GM21447 (cell line): ENCODE measurements around the gene ZNF616.

Experiments used
- ATAC-seq: cut with Tn5 transposase; IDR thresholded peaks from one replicate; pipeline ENCODE4 v1.9.1; 2021; ENCODE audit not compliant: unreplicated experiment

The ZNF616 gene

DNA sequence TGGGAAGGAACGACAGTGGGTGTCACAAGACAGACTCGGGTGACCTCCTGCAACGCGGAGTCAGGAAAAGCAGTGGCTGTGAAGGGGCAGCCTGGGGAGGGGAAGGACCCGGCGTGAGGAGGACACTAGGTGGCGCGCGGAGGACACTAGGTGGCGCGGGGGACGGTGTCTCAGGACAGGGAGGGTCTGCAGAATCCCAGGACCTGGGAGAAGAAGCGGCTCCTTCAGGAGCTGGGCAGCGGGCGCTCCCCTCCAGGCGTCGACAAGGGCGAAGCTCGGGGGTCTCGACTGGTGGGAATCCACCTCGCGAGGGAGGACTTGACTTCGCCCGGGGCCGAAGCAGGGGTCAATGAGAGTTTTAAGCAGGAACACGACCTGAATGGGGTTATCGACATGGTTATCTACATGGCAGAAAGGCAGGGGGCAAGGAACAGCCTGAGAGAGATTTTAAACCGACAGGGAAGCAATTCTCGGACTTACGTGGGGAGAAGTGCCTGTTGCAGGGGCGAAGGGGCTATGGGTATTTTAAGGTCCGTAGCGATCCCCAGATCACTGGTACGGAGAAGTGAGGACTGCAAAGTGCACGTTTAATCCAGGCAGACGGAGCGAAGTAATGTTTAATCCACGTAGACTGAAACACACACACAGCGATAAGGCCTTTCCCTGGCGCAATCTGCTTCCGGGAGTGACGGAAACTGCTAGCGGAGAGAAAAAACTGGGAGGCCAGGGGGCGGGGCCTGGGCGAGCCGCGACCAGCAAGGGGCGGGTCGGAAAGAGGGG lies at the start of gene ZNF616:
Gene ZNF616 (minus strand): TSS at position 687 of the 780 bp plus-strand sequence. CDS start 9,426 bp downstream, outside the sequence.
- peak; percentile 59 for ATAC-seq

DNA sequence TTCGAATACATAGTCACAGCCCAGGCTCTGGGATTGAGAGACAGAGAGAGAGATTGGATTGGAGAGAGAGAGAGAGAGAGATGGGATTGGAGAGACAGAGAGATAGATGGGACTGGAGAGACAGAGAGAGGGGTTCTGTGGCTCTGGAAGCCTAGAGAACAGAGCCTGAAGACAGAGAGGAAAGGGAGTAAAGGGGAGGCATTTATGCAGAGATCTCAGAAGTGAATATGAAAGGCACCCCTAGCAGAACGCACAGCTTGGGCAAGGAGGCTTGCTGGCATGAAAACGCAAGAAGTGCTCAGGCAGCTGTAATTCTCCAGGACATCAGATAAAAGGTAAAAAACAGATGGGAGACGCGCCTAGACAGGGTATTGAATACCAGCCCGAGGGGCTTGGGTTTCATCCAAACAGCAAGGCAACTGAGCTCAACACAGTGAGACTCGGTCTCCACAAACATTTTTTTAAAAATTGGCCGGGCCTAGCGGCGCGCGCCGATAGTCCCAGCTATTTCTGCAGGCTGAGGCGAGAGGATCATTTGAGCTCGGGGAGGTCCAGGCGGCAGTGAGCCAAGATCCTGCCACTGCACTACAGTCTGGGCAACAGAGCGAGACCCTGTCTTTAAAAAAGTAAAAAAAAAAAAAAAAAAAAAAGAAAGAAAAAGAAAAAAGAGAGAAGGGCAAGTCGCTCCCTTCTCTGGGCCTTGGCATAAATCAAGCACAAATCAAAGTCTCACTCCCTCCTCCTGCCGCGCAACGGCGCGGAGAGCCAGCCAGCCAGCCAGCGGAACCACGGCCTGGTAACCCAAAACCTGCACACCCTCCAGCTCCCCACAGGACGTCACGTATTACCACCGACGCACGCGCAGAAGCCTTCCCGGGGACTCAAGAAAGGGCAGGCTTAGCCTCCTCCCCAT lies 49.3 kb upstream of the ZNF616 start:
- ATAC-seq = peak; percentile 13

DNA sequence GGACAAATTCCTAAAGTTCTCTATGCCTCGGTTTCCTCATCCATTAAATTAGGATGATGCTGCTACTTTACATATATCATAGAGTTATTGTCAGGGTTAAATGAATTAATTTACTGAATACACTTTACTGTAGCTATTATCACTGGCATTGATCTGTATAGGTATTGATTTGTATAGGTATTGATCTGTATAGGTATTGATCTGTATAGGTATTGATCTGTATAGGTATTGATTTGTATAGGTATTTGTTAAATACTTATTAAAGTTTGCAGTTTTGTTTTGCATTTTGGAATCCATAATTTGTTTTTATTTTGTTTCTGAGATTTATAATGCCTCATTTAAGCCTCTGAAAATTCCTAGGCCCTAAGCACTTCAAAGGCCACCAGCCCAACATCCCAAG lies 47.7 kb upstream of the ZNF616 start:
- ATAC-seq = no peak

DNA sequence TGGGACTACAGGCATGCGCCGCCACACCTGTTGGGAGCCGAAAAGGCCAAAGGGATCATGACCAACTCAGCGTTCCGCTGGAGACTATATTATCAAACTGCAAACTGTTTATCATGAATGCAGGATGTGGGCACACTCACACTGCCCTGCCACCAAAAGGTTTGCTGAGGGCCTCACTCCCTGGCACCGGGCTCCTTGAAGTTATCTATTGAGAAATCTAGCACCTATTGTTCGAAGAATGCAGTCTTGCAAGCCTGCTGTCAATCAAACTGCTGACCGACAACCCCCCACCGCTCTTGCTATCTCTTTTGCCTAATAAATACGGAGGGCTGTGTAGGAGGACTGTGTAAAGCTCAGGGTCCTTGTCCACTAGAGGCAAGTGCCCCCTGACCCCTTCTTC lies 36.8 kb upstream of the ZNF616 start:
- no peak for ATAC-seq

DNA sequence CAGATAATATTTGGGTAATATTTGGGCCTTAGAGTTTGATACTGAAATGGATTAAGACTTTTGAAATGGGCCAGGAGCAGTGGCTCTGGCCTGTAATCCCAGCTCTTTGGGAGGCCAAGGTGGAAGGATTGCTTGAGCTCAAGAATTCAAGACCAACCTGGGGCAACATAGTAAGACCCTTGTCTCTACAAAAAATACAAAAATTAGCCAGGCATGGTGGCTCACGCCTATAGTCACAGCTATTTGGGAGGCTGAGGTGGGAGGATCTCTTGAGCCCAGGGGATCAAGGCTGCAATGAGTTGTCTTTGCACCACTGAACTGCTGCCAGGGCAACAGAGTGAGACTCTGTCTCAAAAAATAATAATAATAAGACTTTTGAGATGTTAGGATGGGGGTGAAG lies 32.6 kb upstream of the ZNF616 start:
- no peak for ATAC-seq

- peak; percentile 68 for ATAC-seq
Observed at GRCh38 chr19:52171321-52172169, 31.8 kb upstream of the ZNF616 start, which contains the start of gene ZNF836. ZNF836 (minus strand) TSS chr19:52171621; CDS start chr19:52168072, 3,549 bp downstream.

DNA sequence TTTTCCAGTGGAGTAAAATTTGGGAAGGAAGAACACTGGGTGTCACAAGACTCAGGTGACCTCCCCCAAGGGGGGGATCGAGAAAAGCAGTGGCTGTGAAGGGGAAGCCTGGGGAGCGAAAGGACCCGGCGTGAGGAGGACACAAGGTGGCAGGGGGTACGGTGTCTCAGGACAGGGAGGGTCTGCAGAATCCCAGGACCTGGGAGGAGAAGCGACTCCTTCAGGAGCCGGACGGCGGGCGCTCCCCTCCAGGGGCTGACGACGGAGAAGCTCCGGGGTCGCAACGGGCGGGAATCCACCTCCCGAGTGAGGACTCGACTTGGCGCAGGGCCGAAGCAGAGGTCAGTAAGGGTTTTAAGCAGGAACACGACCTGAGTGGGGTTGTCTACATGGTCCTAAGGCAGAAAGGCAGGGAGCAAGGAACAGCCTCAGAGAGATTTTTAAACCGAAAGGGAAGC lies 31.2 kb upstream of the ZNF616 start:
- peak; percentile 37 for ATAC-seq

GRCh38 chr19:52170304-52170703 lies 30.6 kb upstream of the ZNF616 start:
- ATAC-seq = no peak

DNA sequence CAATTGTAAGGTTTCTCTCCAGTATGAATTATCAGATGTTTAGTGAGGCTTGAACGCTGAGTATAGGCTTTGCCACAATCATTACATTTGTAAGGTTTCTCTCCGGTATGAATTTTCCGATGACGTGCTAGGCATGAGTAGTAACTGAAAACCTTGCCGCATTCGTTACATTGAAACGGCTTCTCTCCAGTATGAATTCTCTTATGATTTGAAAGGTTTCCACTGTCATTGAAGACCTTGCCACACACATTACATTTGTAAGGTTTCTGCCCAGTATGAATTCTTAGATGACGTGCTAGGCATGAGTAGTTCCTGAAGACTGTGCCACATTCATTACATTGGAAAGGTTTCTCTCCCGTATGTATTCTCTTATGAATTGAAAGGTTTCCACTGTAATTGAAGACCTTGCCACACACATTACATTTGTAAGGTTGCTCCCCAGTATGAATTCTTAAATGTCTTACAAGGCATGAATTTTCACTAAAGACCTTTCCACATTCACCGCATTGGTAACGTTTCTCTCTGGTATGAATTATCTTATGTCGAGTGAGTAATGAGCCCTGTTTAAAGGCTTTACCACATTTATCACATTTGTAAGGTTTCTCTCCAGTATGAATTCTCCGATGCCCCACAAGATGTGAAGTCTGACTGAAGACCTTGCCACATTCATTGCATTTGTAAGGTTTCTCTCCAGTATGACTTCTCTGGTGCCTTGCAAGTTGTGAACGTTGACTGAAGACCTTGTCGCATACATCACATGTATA lies 16.0 kb upstream of the ZNF616 start:
- ATAC-seq = no peak

GRCh38 chr19:52148256-52148655 lies 8.5 kb upstream of the ZNF616 start:
- no peak for ATAC-seq

GRCh38 chr19:52142001-52142595 lies 2.4 kb upstream of the ZNF616 start:
- ATAC-seq = no peak

DNA sequence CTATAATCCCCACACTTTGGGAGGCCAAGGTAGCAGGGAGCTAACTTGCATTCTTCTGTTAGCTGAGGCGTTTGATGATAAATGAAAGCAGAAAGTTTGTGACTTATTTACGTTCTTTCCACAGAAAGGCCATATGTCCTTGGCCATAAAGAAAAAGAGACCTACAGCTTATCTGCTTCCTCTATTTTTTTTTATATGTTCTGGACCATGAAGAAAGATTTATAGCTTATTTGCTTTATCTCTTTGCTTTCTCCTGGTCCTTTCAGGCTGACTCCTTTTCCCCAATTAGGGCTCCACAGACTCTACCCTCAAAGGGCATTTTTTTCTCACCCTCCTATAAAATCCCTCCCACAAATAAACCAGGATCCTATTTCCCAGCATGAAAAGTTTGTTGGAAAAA lies 1.5 kb upstream of the ZNF616 start:
- no peak for ATAC-seq

- peak; percentile 92 for ATAC-seq
Observed at GRCh38 chr19:52140032-52140710, 433 bp upstream of the ZNF616 start.

DNA sequence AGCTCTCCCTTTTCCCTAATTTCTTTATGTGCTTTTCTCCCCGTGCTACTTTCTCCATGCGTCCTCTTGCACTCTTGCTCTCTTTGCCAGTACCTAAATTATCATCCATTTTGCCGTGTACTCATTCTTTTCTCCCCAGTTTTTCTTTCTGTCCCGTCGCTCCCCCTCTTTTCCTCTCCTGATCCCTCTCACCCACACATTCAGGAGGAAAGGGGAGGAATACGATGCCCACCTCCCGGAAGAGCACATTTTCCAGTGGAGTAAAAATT lies 821 bp downstream of the ZNF616 start:
- ATAC-seq = no peak

DNA sequence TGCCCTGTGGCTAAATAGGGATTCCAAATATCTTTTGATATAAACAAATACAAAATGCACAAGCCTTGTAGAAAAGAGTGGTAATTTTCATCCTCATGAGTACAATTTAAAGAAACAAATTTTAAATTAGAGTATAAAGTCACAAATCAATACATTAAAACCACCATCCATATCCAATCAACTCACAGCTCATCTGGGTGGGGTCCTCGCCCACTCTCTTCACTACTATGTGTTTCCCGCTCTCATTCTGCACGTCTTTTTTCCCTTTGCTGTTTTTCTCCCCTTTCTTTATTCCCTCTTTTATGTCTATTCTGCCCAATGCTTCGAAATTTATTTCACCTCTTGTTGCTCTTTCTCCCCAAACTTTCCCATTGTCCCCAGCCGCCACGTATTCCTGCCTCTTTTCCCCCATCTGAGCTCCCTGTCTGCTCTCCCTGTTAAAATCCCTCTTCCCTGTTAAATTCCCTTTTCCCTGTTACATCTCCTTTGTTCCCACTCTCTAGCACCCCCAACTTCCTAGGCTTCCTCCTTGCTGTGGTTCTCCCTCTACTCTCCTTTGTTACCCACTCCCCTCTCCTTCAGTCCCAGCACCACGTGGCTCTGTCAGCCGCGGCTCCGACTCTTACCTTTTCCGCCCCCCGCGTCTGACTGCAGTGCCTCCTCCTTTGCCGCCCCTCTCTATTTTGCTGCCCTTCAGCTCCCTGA lies 1.3 kb downstream of the ZNF616 start:
- ATAC-seq = no peak

- ATAC-seq = no peak
Observed at GRCh38 chr19:52120286-52120685, 19.5 kb downstream of the ZNF616 start.

GRCh38 chr19:52115526-52116053 lies 24.1 kb downstream of the ZNF616 start:
- no peak for ATAC-seq

- ATAC-seq = no peak
Observed at GRCh38 chr19:52114691-52115090, 25.0 kb downstream of the ZNF616 start.

GRCh38 chr19:52112624-52113023 lies 27.1 kb downstream of the ZNF616 start:
- ATAC-seq = no peak
